Heart left ventricle (tissue), 16 donors: ENCODE results near the gene TENT4B. TPM values are rescaled to one million over a fixed set of nuclear protein-coding genes. Genes with fewer than 3 reads are reported as not detected.

Experiments used
- ATAC-seq, 4 donors: fragments of 200-7000 bp; cut with Tn5 transposase; one replicate each; pipeline ENCODE4 v1.9.1; 2020 to 2022; ENCODE audit warnings: moderate library complexity in 4 of 4, mild to moderate bottlenecking in 3 of 4, moderate number of reproducible peaks in 1 of 4
- DNase-seq, 5 donors: peaks; one replicate each; pipeline ENCODE4 v3.0.0-alpha.2; 2020
- H3K27ac ChIP-seq, 12 donors: fragments of 200-600 bp; sonication (generic) in 4 of 12; one replicate each; pipeline versions ENCODE4 v1.5.0 to v1.8.0; 2016 to 2022; ENCODE audit warnings: mild to moderate bottlenecking in 2 of 12
- H3K27me3 ChIP-seq, 9 donors: fragments of 200-600 bp; sonication (generic) in 2 of 9; one replicate each; pipeline versions ENCODE4 v1.5.1 to v1.8.0; 2016 to 2022; ENCODE audit warnings: mild to moderate bottlenecking in 3 of 9
- H3K36me3 ChIP-seq, 9 donors: fragments of 200-600 bp; sonication (generic) in 2 of 9; one replicate each; pipeline versions ENCODE4 v1.5.0 to v1.8.0; 2018 to 2022; ENCODE audit warnings: mild to moderate bottlenecking in 2 of 9
- H3K4me1 ChIP-seq, 12 donors: fragments of 200-600 bp; sonication (generic) in 4 of 12; one replicate each; pipeline versions ENCODE4 v1.5.0 to v1.8.0; 2016 to 2022; ENCODE audit warnings: mild to moderate bottlenecking in 3 of 12
- H3K4me3 ChIP-seq, 12 donors: fragments of 200-600 bp; sonication (generic) in 4 of 12; one replicate each; pipeline versions ENCODE4 v1.5.0 to v1.8.0; 2017 to 2022; ENCODE audit warnings: mild to moderate bottlenecking in 9 of 12, moderate library complexity in 4 of 12
- H3K9me3 ChIP-seq, 12 donors: fragments of 200-600 bp; sonication (generic) in 4 of 12; one replicate each; pipeline versions ENCODE4 v1.5.0 to v1.8.0; 2016 to 2022; ENCODE audit warnings: mild to moderate bottlenecking in 1 of 12
- POLR2A ChIP-seq, 2 donors: fragments of 450-650 bp; IDR thresholded peaks; one replicate each; pipeline ENCODE4 v1.6.1; 2017; ENCODE audit warnings: antibody characterized with exemption in 2 of 2, mild to moderate bottlenecking in 2 of 2, moderate library complexity in 2 of 2
- WGBS, 4 donors: extraction: QIAGEN DNeasy Blood & Tissue Kit in 2 of 4; methylation state at CpG; one replicate each; pipeline versions ENCODE4 v1.1.5 to v1.1.7; 2013 to 2018; 5-methylcytosine and 5-hydroxymethylcytosine counted together
- intact Hi-C, 10 donors: fragments of 100-400 bp; cut with DNase I; formaldehyde crosslinking; loops; one replicate each; pipeline versions ENCODE4 v1.11.1 to v1.14.2; 2022
- polyA plus RNA-seq, 2 donors: library from polyadenylated mRNA; stranded (reverse); fragments of 200-250 nt; gene quantifications; one replicate each; pipeline ENCODE4 v1.2.3, GENCODE V29; 2013
- total RNA-seq, 9 donors: library from RNA; depleted of rRNA in 2 of 9; stranded (reverse); fragments of >200 nt in 2 of 9; fragmentation: NEBNext Ultra II Directional in 3 of 9; extraction: Animal tissue kit (Norgen Biotek cat#: 25700) in 3 of 9; gene quantifications; one replicate each; pipeline versions ENCODE4 v1.1.0 to v1.2.4, GENCODE V29; 2016 to 2023
- TF ChIP-seq, protein P1 (sequence below), 12 donors: fragments of 200-600 bp; sonication (generic) in 4 of 12; IDR thresholded peaks; one replicate each; pipeline versions ENCODE4 v1.5.0 to v1.8.0; 2018 to 2022; ENCODE audit warnings: antibody characterized with exemption in 12 of 12, mild to moderate bottlenecking in 5 of 12
- donor health status: ischemic (EF 13 %, LVEDD 7.1; RV severe dilation, severe dysfunction).
- donor health status: healthy with polysubstance abuse.
- donor health status: DM: no; HTN: yes; CAD: no.
- donor health status: DM: no; HTN: no; CAD: no.
- donor health status: ischemic (EF 25% LVEDD 6.9; RV normal size, moderate dysfunction).
- donor health status: ischemic (EF 25% LVEDD 5.7; RV mildly dilated, moderate dysfunction).
- donor health status: healthy.
- donor health status: DM: yes; HTN: yes; CAD: no.
- donor health status: ischemic (EF 35%, LVEDD 5.7; RV mildly dilated, moderate dysfunction).
- donor health status: nonischemic (EF 11% LVEDD 7.7; RV severe dilation, severe dysfunction).
- donor health status: DM: yes; HTN: yes; CAD: no.
- donor health status: PGD.
- donor health status: ischemic (EF 29% LVEDD 5.4; RV normal size, mild dysfunction).
- donor health status: nonischemic (EF 23%, LVEDD 6.1; RV moderate dilation, normal function).

TENT4B gene
- total and polyA plus RNA-seq, 11 donors: 2.2 to 8.8 (median 6.5) TPM

DNA sequence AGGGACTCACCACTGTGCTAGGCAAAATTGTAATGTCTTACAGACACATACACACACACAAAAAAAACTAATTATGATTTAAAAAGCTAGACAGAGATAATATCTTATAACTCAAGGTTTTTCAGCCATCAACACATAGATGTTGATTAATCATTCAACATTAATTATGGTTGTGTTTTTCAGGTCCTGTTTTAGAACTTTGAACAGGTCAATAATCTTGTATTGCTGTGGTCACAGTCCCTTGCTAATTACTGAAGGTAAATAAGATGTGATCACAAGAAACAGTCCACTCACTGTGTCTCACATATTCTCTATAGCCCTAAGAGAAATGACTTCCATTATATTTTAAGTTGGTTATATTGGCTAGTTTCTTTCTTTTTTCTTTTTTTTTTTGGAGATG lies 32.4 kb upstream of the TENT4B start:
- H3K27ac ChIP-seq: no peak overlapping the region

DNA sequence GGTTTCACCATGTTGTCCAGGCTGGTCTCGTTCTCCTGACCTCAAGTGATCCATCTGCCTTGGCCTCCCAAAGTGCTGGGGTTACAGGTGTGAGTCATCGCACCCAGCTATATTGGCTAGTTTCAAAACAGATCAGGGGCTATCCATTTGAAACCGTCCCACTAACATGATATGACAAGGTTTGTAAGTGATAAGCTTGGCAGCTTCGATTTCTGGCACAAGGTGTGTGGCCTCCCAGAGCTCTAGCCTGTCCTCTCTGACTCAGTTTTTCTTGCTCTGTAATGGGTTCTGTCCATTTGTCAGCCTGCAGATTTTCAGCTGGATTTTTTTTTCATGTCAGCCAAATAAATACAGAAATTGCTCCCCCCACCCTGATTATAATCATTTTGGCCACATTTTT lies 31.8 kb upstream of the TENT4B start:
- intact Hi-C loops: no loop called here

More for the DNA sequence above, 32.4 kb upstream of the TENT4B start:
- Histone ChIP-seq H3K27me3 (no peaks in the 10 kb centered on the region), H3K4me1 (no peaks in the 10 kb centered on the region), H3K36me3 (no peaks in the 10 kb centered on the region), H3K9me3 (peaks cover 0 to 2% (median 0%) of the 10 kb centered on the region in 12 donors), H3K4me3 (no peak overlapping the region)
- intact Hi-C loops: no loop called here
- no peak for TF ChIP-seq POLR2A (IDR thresholded peaks at IDR 0.05)
- TF ChIP-seq, protein P1, sequence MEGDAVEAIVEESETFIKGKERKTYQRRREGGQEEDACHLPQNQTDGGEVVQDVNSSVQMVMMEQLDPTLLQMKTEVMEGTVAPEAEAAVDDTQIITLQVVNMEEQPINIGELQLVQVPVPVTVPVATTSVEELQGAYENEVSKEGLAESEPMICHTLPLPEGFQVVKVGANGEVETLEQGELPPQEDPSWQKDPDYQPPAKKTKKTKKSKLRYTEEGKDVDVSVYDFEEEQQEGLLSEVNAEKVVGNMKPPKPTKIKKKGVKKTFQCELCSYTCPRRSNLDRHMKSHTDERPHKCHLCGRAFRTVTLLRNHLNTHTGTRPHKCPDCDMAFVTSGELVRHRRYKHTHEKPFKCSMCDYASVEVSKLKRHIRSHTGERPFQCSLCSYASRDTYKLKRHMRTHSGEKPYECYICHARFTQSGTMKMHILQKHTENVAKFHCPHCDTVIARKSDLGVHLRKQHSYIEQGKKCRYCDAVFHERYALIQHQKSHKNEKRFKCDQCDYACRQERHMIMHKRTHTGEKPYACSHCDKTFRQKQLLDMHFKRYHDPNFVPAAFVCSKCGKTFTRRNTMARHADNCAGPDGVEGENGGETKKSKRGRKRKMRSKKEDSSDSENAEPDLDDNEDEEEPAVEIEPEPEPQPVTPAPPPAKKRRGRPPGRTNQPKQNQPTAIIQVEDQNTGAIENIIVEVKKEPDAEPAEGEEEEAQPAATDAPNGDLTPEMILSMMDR (IDR thresholded peaks at IDR 0.05): no peak
- no peak for ATAC-seq
- no peak for DNase-seq

DNA sequence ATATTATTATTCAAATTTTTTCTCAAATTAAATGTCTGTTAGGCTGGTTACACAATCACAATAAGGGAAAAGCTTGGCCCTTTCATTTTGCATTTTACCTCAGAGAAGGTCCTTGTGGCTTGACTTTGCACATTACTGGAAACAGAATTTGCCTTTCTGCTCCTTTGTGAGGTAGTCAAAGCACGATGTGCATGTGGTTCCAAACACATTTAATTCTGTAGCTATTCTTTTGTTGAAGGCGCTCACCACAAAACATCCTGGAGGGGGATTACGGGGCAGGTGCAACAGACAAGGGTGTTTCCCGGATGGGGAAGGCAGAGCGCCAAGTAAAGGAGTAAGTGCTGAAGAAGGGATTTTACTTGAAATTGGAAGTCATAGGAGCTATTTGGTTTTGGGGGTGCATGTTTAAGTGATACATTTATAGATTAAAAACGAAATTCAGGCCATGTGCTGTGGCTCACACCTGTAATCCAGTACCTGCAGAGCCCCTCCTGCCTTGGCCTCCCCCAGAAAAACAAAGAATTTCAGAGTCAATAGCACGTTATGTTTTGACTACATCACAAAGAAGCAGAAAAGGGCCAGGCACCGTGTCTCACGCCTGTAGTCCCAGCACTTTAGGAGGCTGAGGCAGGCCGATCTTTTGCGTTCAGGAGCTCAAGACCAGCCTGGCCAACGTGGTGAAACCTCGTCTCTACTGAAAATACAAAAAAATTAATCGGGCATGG lies 31.2 kb upstream of the TENT4B start:
- intact Hi-C loops: no loop called here
- Histone ChIP-seq H3K4me3 (no peak overlapping the region), H3K9me3 (peaks cover 0 to 2% (median 0%) of the 10 kb centered on the region in 12 donors), H3K4me1 (no peaks in the 10 kb centered on the region), H3K27ac (no peak overlapping the region), H3K36me3 (no peaks in the 10 kb centered on the region), H3K27me3 (no peaks in the 10 kb centered on the region)
- DNase-seq (no peak), ATAC-seq (no peak)
- TF ChIP-seq, protein P1 (IDR thresholded peaks at IDR 0.05): no peak
- no peak for TF ChIP-seq POLR2A (IDR thresholded peaks at IDR 0.05)
- WGBS, 4 donors: 64 to 71% (median 69%) methylated on average over 14 of the region's 14 CpGs

More for the DNA sequence above, 31.8 kb upstream of the TENT4B start:
- TF ChIP-seq, protein P1 (IDR thresholded peaks at IDR 0.05): no peak
- TF ChIP-seq POLR2A (IDR thresholded peaks at IDR 0.05): no peak
- H3K4me3 ChIP-seq: no peak overlapping the region
- no peaks in the 10 kb centered on the region for H3K27me3 ChIP-seq
- WGBS, 4 donors: 64 to 76% (median 69%) methylated on average over 4 of the region's 4 CpGs
- H3K9me3 ChIP-seq: peaks cover 0 to 2% (median 0%) of the 10 kb centered on the region in 12 donors
- DNase-seq (no peak), ATAC-seq (no peak)
- H3K4me1 ChIP-seq: no peaks in the 10 kb centered on the region
- no peaks in the 10 kb centered on the region for H3K36me3 ChIP-seq
- H3K27ac ChIP-seq: no peak overlapping the region

DNA sequence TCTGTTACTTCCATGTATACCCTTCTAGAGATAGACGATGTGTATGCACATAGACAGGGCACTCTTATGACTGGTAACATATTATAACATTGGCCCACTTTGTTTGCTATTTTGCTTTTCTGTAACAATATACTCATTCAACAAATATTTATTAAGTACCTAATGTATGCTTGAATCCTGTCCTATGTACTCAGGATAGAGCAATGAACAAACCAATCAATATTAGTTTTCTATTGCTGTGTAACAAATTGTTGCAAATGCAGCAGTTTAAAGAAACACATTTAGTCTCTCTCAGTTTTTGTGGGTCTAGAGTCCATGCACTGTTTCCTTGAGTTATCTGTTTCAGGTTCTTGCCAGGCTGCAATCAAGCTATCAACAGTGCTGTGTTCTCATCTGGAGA lies 29.7 kb upstream of the TENT4B start:
- TF ChIP-seq POLR2A (IDR thresholded peaks at IDR 0.05): no peak
- TF ChIP-seq, protein P1 (IDR thresholded peaks at IDR 0.05): no peak
- no peak for DNase-seq
- no peak overlapping the region for H3K27ac ChIP-seq
- no peaks in the 10 kb centered on the region for H3K4me1 ChIP-seq
- H3K36me3 ChIP-seq: no peaks in the 10 kb centered on the region
- no peaks in the 10 kb centered on the region for H3K27me3 ChIP-seq
- intact Hi-C loops: no loop called here
- no peak for ATAC-seq
- no peak overlapping the region for H3K4me3 ChIP-seq
- 91 to 98% (median 95%) methylated on average over 1 of the region's 1 CpG for WGBS, 4 donors
- H3K9me3 ChIP-seq: peaks cover 0 to 2% (median 0%) of the 10 kb centered on the region in 12 donors
